PC-9 (cell line): Measurements from ENCODE around the gene CCDC124.

ENCODE experiments used
- EZH2 ChIP-seq: fragments of 200-600 bp; sonication (generic); IDR thresholded peaks from 2 replicates; pipeline ENCODE4 v1.8.0; 2017; ENCODE audit warnings: antibody characterized with exemption, low read depth
- TF ChIP-seq, protein P1 (sequence below): fragments of 200-600 bp; sonication (generic); conservative IDR thresholded peaks from 2 replicates; pipeline ENCODE4 v1.6.1; 2017; ENCODE audit warnings: mixed run types, antibody characterized with exemption, mild to moderate bottlenecking, moderate library complexity

DNA sequence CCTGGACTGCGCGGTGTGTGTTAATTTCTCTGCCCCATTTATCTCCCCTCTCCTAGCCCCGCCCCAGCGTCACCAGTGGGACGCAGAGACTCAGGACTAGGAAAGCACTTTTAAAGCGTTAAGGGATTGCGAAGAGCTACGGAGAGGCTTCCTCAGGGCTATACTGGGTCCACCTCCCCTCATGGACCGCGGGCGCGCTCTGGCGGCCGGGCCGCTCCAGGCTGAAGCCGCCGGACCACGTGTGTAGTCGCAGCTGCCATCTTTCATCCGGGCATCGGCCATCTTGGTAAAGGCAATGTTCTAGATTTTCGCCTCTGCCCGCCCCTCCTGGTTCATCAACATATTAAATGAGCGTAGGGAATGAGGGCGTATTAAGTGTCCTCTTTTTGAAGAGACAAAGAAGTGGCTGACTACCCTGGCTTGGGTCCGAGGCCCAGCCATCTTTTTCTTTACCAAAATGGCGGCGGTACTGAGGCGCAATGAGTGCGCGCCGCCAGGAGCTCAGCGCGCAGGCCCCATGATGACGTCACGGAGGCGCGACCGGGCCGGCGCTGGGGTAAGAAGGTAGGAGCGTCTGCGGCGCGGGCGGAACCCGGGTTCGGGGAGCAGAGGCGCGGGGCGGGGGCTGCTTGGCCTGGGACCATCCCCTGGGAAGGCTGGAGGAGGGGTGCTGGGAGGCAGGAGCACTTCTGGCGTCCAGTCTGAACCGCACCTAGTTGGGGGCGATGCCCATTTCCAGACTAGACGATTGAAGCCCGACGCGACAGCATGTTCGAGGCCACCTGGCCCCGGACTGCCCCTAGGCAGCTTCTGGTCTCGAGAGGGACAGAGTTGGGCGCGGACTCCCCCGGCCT, at the start of gene CCDC124:
- TF ChIP-seq, protein P1, sequence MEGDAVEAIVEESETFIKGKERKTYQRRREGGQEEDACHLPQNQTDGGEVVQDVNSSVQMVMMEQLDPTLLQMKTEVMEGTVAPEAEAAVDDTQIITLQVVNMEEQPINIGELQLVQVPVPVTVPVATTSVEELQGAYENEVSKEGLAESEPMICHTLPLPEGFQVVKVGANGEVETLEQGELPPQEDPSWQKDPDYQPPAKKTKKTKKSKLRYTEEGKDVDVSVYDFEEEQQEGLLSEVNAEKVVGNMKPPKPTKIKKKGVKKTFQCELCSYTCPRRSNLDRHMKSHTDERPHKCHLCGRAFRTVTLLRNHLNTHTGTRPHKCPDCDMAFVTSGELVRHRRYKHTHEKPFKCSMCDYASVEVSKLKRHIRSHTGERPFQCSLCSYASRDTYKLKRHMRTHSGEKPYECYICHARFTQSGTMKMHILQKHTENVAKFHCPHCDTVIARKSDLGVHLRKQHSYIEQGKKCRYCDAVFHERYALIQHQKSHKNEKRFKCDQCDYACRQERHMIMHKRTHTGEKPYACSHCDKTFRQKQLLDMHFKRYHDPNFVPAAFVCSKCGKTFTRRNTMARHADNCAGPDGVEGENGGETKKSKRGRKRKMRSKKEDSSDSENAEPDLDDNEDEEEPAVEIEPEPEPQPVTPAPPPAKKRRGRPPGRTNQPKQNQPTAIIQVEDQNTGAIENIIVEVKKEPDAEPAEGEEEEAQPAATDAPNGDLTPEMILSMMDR = peak; percentile 95
- TF ChIP-seq EZH2 = no peak
